ENCODE data around the gene ETV4.
"Not testable (repeated sequence)": the region's sequence is repeated elsewhere in the genome, so short reads cannot be mapped to it uniquely, and the experiment has no call there.

Gene ETV4

GRCh38 chr17:43517161-43517560, 29.0 kb downstream of the ETV4 start:
- H3K27me3 Mint-ChIP-seq, result no peaks in the 10 kb centered on the region

GRCh38 chr17:43515656-43516055, 30.5 kb downstream of the ETV4 start:
- Mint-ChIP-seq H3K4me1 (peaks cover 6% of the 10 kb centered on the region), H3K9me3 (no peaks in the 10 kb centered on the region), H3K4me3 (no peak overlapping the region), H3K27ac (no peak overlapping the region), H3K27me3 (no peaks in the 10 kb centered on the region)
- ATAC-seq (no peak), DNase-seq (no peak)

More at GRCh38 chr17:43517161-43517560, 29.0 kb downstream of the ETV4 start:
- peak overlapping the region in 1 of 2 donors; percentile 82 for H3K27ac Mint-ChIP-seq
- ATAC-seq (peak; percentile 31), DNase-seq (no peak)
- no peaks in the 10 kb centered on the region for H3K9me3 Mint-ChIP-seq
- H3K4me1 Mint-ChIP-seq, result peaks cover 6% of the 10 kb centered on the region
- no peak overlapping the region for H3K4me3 Mint-ChIP-seq

GRCh38 chr17:43511199-43511598, 34.9 kb downstream of the ETV4 start:
- H3K4me1 Mint-ChIP-seq, H3K4me3 Mint-ChIP-seq, ATAC-seq, H3K9me3 Mint-ChIP-seq, DNase-seq, H3K27me3 Mint-ChIP-seq: not testable (repeated sequence)
- H3K27ac Mint-ChIP-seq, result peak overlapping the region in 1 of 2 donors; percentile 19

GRCh38 chr17:43509440-43509839, 36.7 kb downstream of the ETV4 start:
- H3K4me1 Mint-ChIP-seq, H3K27me3 Mint-ChIP-seq, H3K9me3 Mint-ChIP-seq, DNase-seq, H3K4me3 Mint-ChIP-seq, ATAC-seq: not testable (repeated sequence)
- H3K27ac Mint-ChIP-seq, result peak overlapping the region in 1 of 2 donors; percentile 54

GRCh38 chr17:43490621-43491020, 55.5 kb downstream of the ETV4 start:
- ATAC-seq (no peak), DNase-seq (no peak)
- Mint-ChIP-seq H3K9me3 (no peaks in the 10 kb centered on the region), H3K27me3 (no peaks in the 10 kb centered on the region), H3K4me3 (no peak overlapping the region), H3K27ac (no peak overlapping the region), H3K4me1 (peaks cover 8% of the 10 kb centered on the region)

GRCh38 chr17:43483674-43484551, 62.2 kb downstream of the ETV4 start, which contains the start of gene DHX8:
Gene DHX8, plus strand, starts transcription at chr17:43483975. Its CDS starts 63 bp downstream, at chr17:43484038.
- peaks cover 20% of the 10 kb centered on the region for H3K4me1 Mint-ChIP-seq
- ATAC-seq, result peak; percentile 98
- H3K9me3 Mint-ChIP-seq, result no peaks in the 10 kb centered on the region
- peak within 1 kb of the TSS; percentile 100 for H3K4me3 Mint-ChIP-seq
- peak; percentile 99 for DNase-seq
- peak within 1 kb of the TSS; percentile 99 to 100 for H3K27ac Mint-ChIP-seq
- no peaks in the 10 kb centered on the region for H3K27me3 Mint-ChIP-seq

- H3K9me3 Mint-ChIP-seq, result no peaks in the 10 kb centered on the region
- H3K27me3 Mint-ChIP-seq, result no peaks in the 10 kb centered on the region
- H3K4me3 Mint-ChIP-seq, result no peak overlapping the region
- DNase-seq (no peak), ATAC-seq (no peak)
- peaks cover 20% of the 10 kb centered on the region for H3K4me1 Mint-ChIP-seq
- peak overlapping the region in 1 of 2 donors; percentile 40 for H3K27ac Mint-ChIP-seq
Measured at GRCh38 chr17:43482103-43483012, 63.8 kb downstream of the ETV4 start.

- Mint-ChIP-seq H3K4me1 (peaks cover 5% of the 10 kb centered on the region), H3K9me3 (no peaks in the 10 kb centered on the region), H3K27ac (no peak overlapping the region), H3K4me3 (no peak overlapping the region), H3K27me3 (no peaks in the 10 kb centered on the region)
- ATAC-seq (no peak), DNase-seq (no peak)
Measured at GRCh38 chr17:43479948-43480347, 66.2 kb downstream of the ETV4 start.

Data from stimulated activated naive CD8-positive, alpha-beta T cell treated with anti-CD3 and anti-CD28 coated beads, Interleukin-15, amount 100 ng/mL, for 72 hours (primary cell).